GM19372 (cell line): ENCODE data around the gene SLC16A10.

Source experiments
- ATAC-seq: cut with Tn5 transposase; IDR thresholded peaks from one replicate; pipeline ENCODE4 v1.9.1; 2021; ENCODE audit warnings: mild to moderate bottlenecking, low read depth, moderate library complexity; ENCODE audit not compliant: unreplicated experiment

Gene SLC16A10

GRCh38 chr6:111208933-111209332 is 121.6 kb downstream of the SLC16A10 start:
- no peak for ATAC-seq

DNA sequence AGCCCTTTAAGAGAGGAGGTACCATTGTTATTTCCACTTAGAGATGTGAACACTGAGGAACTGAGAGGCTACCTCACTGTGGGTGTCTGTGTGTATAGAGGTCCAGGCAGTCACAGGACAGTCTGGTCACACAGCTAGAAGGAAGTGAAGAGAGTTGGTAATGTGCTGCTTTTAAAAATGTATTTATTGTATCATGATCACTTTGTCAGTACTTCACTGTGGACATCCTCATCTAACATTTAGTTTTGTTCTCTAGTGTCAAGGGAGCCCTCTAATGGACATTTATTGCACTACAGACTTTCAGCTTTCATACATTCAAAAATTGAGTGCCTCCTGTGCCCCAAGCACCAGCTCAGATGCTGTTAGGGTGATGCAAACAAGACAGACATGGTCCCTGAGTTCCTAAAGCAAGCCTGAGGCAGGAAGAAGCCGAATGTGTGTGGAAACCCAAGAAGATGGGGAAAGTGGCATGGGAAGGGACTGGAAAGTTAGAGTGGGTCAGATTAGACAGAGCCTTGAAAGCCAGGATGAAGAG is 123.0 kb downstream of the SLC16A10 start:
- peak; percentile 71 for ATAC-seq

GRCh38 chr6:111211411-111212030 is 124.2 kb downstream of the SLC16A10 start:
- no peak for ATAC-seq

GRCh38 chr6:111212625-111213024 is 125.3 kb downstream of the SLC16A10 start:
- no peak for ATAC-seq

- no peak for ATAC-seq
Measured at GRCh38 chr6:111215131-111215530, 127.8 kb downstream of the SLC16A10 start.

DNA sequence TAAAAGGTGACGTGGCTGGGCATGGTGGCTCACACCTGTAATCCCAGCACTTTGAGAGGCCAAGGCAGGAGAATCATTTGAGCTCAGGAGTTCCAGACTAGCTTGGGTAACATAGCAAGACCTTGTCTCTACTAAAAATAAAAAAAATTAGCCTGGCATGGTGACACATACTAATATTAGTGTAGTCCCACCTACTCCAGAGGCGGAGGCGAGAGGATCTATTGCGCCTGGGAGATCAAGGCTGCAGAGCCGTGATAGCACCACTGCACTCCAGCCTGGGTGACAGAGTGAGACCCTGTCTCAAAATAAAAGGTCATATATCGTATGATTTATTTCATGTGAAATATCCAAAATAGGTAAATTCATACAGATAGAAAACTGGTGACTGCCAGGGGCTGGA is 132.5 kb downstream of the SLC16A10 start:
- ATAC-seq = no peak

GRCh38 chr6:111220383-111221031 is 133.2 kb downstream of the SLC16A10 start:
- no peak for ATAC-seq

DNA sequence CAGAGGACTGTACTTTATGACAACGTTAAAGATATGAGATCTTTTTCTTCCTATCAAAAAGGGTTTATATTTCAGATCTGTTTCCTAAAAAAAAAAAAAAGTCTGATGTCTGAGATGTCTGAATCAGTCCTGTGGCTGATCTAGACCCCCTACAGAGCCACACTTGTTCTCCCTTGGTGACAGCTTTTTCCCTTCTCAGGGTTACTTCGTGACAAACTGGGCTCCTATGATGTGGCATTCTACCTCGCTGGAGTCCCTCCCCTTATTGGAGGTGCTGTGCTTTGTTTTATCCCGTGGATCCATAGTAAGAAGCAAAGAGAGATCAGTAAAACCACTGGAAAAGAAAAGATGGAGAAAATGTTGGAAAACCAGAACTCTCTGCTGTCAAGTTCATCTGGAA is 134.5 kb downstream of the SLC16A10 start:
- ATAC-seq = no peak

GRCh38 chr6:111222341-111222740 is 135.0 kb downstream of the SLC16A10 start:
- ATAC-seq = peak; percentile 54

DNA sequence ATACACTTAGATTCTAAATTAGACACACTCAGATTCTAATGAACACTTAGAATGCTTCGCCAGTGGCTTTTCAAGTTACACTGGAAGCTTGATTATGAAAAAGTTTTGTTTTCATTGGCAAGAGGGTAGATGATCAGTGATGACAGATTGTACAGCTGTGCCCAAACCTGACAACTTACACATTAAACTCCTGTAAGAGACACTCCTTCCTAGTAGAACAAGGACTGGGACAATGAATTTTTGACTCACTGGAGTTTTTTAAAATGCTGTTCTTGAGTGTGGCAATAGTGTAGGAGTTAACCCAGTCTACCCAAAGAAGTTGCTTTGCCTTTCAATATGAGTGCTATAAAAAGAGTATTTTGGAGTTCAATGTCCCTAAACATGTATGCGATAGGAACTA is 140.8 kb downstream of the SLC16A10 start:
- ATAC-seq = no peak

GRCh38 chr6:111230351-111231089 is 143.2 kb downstream of the SLC16A10 start:
- no peak for ATAC-seq

- ATAC-seq = no peak
Measured at GRCh38 chr6:111231090-111231459, 143.8 kb downstream of the SLC16A10 start.

- ATAC-seq = no peak
Measured at GRCh38 chr6:111237852-111238251, 150.5 kb downstream of the SLC16A10 start.

DNA sequence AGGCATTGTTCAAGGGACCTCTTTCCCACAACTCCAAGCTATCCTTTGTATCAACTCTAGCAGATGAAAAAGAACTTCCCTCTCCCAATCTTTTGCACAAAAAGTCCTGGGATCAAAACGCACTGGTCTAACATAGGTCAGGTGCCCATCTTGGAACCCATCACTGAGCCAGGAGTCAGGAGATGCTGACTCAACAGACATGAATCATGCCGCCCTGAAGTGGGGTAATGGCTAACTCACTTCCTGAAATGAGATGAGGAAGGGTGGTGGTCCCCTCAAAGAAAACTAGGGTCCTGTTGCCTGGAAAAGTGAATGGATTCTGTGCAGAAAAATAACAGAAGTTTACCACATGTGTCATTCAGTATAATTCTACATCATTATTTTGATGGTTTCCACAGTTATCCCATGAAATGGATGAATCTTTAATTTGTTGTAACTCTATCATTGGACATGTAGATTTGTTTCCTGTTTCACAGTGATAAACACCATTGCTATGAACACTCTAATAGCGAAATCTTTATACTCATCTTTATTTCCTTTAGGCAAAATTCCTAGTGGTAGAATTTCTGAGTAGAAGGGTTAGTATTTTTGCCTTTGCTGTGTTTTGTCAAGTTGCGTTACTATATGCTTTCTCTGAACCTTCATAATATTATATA is 151.3 kb downstream of the SLC16A10 start:
- ATAC-seq = no peak

GRCh38 chr6:111239461-111239860 is 152.2 kb downstream of the SLC16A10 start:
- no peak for ATAC-seq

DNA sequence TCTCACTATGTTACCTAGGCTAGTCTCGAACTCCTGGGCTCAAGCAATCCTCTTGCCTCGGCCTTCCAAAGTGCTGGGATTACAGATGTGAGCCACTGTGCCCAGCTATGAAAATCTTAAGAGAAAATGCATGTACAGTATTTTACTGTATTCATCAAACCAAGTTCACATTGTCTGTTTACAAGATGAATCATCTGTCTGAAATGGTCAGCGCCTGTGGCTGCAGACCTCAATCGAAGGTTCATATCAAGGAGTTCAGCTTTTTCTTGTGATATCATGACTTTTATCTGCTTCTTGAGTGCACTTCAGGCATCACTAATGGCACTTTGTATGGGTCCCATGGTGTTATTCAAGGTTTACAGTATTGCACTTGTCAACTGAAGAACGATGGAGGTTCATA is 155.1 kb downstream of the SLC16A10 start:
- no peak for ATAC-seq

DNA sequence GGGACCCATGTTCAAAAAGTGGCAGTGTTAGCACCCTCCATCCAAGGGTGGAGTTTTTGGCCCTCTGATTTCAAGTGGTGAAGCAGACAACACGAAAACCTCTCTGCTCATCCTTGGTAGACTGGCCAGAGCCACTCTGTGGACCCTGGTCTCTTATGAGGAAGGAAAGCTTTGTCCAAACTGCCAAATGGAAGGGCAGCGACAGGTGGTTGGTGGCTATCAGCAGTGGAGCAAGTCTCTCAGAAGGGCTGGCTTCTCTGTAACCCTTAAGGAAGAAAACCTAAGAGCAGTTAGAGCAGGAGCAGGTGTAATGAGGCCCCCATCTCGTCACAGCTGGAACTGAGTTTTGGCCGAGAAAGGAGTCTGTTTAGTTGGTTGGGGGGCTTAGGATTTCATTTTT is 155.8 kb downstream of the SLC16A10 start:
- ATAC-seq = no peak

GRCh38 chr6:111248789-111249188 is 161.5 kb downstream of the SLC16A10 start:
- ATAC-seq = no peak

- ATAC-seq = no peak
Measured at GRCh38 chr6:111250791-111251354, 163.6 kb downstream of the SLC16A10 start.

DNA sequence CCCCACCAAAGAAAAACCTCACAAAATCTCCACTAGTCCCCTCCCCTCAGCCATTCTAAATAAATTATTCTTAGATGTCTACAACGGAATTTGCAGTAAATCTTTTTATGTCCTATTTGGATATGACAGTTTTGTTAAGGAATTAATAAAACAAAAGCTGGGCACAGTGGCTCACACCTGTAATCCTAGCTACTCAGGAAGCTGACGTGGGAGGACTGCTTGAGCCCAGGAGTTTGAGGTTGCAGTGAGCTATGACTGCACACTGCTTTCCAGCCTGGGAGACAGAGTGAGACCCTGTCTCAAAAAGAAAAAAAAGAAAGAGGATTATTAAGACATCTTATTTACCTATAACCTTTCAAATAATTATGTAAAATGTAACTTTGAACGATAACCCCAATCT is 165.4 kb downstream of the SLC16A10 start:
- no peak for ATAC-seq
